ENCODE results near the gene MAPK1IP1L.

DNA sequence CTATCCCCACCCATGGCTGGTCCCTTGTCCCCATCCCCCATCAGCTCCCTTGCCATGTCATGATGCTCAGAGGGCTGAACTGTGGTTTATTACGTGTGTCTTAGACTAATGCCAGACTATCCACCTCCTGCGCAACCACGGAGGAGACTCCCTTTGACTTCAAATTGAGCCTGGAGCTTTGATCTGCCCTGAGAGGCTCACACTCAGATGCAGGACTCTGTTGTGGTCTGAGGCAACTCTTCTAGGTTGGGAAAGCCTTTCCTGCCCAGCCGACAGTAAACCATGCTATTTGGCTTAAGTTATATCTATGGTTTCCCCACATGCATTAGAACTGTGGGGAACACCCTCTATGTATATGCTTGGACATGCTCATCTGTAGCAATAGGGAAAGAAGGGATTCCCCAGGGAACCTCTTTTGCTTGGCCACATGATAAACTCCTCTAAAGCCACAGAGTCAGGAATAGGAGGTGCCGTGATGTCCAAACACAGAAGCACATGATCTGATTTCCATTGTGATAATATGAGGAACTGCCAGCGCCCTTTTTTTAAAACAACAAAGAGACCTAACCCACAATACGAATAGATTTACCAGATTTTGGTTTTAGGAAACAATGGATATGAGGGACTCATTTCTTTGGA is 66.5 kb downstream of the MAPK1IP1L start:
- TF ChIP-seq CTCF (conservative IDR thresholded peaks at IDR 0.05; ENCODE audit: low read depth, low read length) (no peak), EZH2 (IDR thresholded peaks at IDR 0.05; ENCODE audit: borderline replicate concordance, low read depth, low read length, poor library complexity, severe bottlenecking) (no peak)
